CD4-positive, alpha-beta T cell treated with Interleukin-4 for 4 hours (primary cell): ENCODE data around the gene ADGRL3.

ENCODE experiments used
- DNase-seq: peaks from one replicate; pipeline ENCODE4 v3.0.0-alpha.2; 2020

ADGRL3 gene

GRCh38 chr4:62037571-62037970 is 837.4 kb downstream of the ADGRL3 start:
- no peak for DNase-seq

- no peak for DNase-seq
These were observed 851.2 kb downstream of the ADGRL3 start for GRCh38 chr4:62051332-62051731.

- DNase-seq: no peak
These were observed 853.8 kb downstream of the ADGRL3 start for GRCh38 chr4:62053974-62054373.

- no peak for DNase-seq
These were observed 856.9 kb downstream of the ADGRL3 start for GRCh38 chr4:62057031-62057430.

GRCh38 chr4:62058571-62058970 is 858.4 kb downstream of the ADGRL3 start:
- DNase-seq: no peak

GRCh38 chr4:62070291-62070852 is 870.2 kb downstream of the ADGRL3 start:
- DNase-seq: no peak

GRCh38 chr4:62075089-62075488 is 875.0 kb downstream of the ADGRL3 start:
- DNase-seq: no peak

GRCh38 chr4:62075521-62075920 is 875.4 kb downstream of the ADGRL3 start:
- DNase-seq: no peak

GRCh38 chr4:62077406-62077805 is 877.3 kb downstream of the ADGRL3 start:
- no peak for DNase-seq

GRCh38 chr4:62080431-62080830 is 880.3 kb downstream of the ADGRL3 start:
- no peak for DNase-seq

- no peak for DNase-seq
These were observed 887.6 kb downstream of the ADGRL3 start for GRCh38 chr4:62087706-62088105.

- DNase-seq: no peak
These were observed 893.6 kb downstream of the ADGRL3 start for GRCh38 chr4:62093735-62094134.

- no peak for DNase-seq
These were observed 896.8 kb downstream of the ADGRL3 start for GRCh38 chr4:62096881-62097280.

- DNase-seq: no peak
These were observed 915.1 kb downstream of the ADGRL3 start for GRCh38 chr4:62115216-62115615.

GRCh38 chr4:62117886-62118285 is 917.8 kb downstream of the ADGRL3 start:
- DNase-seq: no peak

GRCh38 chr4:62118558-62118957 is 918.4 kb downstream of the ADGRL3 start:
- no peak for DNase-seq

- DNase-seq: no peak
These were observed 919.1 kb downstream of the ADGRL3 start for GRCh38 chr4:62119195-62119594.

GRCh38 chr4:62126064-62126732 is 926.1 kb downstream of the ADGRL3 start:
- DNase-seq: no peak
